ENCODE measurements around the gene DACT1. TPM values are rescaled to one million over a fixed set of nuclear protein-coding genes. Genes with fewer than 3 reads are reported as not detected.
A peak's percentile ranks its signal among the peaks of the same experiment; 100 is the strongest.

DACT1 gene
- total and polyA plus RNA-seq, 2 donors from 2014 or later: 2.1 to 18.6 TPM

DNA sequence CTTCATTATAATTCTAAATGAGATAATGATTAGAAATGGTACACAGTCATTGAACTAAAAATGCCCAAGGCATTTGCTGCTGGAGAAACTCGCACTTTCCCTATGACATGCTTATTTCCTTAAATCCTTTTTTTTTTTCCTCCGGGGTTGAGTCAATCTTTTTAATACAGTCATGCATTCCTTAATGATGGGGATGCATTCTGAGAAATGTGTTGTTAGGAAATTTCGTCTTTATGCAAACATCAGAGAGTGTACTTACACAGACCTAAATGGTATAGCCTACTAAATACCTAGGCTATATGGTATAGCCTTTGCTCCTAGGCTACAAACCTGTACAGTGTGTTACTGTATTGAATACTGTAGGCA, 29.8 kb upstream of the DACT1 start:
- TF ChIP-seq, protein P1, sequence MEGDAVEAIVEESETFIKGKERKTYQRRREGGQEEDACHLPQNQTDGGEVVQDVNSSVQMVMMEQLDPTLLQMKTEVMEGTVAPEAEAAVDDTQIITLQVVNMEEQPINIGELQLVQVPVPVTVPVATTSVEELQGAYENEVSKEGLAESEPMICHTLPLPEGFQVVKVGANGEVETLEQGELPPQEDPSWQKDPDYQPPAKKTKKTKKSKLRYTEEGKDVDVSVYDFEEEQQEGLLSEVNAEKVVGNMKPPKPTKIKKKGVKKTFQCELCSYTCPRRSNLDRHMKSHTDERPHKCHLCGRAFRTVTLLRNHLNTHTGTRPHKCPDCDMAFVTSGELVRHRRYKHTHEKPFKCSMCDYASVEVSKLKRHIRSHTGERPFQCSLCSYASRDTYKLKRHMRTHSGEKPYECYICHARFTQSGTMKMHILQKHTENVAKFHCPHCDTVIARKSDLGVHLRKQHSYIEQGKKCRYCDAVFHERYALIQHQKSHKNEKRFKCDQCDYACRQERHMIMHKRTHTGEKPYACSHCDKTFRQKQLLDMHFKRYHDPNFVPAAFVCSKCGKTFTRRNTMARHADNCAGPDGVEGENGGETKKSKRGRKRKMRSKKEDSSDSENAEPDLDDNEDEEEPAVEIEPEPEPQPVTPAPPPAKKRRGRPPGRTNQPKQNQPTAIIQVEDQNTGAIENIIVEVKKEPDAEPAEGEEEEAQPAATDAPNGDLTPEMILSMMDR (IDR thresholded peaks at IDR 0.05; ENCODE audit: borderline replicate concordance, extremely low read depth, insufficient read depth): no peak
- FAIRE-seq: no peak
- no peak overlapping the region for H3K9ac ChIP-seq (ENCODE audit: low read length in 3 of 3)

DNA sequence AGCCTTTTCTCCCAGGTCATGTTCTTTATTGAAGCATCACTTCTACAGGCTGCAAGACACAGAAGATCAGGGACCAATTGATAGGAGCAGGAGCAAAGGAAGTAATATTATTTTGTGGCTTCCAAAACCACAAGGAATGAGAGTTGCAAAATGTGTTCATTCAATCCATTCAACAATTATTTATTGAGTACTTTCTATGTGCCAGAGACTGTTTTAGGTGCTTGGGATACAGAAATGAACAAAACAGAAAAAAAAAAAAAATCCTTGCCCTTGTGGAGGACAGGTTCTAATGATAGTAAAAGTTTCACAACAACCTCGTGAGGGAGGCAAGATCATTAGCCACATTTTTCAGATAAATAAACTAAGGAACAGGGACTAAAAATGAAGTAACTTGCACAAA, 20.1 kb upstream of the DACT1 start:
- no peak overlapping the region for H3K9ac ChIP-seq (ENCODE audit: low read length in 3 of 3)
- intact Hi-C loops (cut with DNase I): no loop called here
- no peak for DNase-seq
- no peaks in the 10 kb centered on the region for H3K36me3 ChIP-seq (ENCODE audit: control insufficient read depth in 2 of 3, insufficient read depth in 3 of 3, low read length in 3 of 3)
- H3K4me1 ChIP-seq (ENCODE audit: control insufficient read depth in 2 of 3, insufficient read depth in 2 of 3, low read depth in 1 of 3, low read length in 3 of 3): no peaks in the 10 kb centered on the region
- H3K4me3 ChIP-seq (ENCODE audit: low read length in 3 of 3): no peak overlapping the region
- H3K27ac ChIP-seq (ENCODE audit: low read depth in 2 of 2, low read length in 2 of 2): no peak overlapping the region
- FAIRE-seq: no peak
- no peaks in the 10 kb centered on the region for H3K27me3 ChIP-seq (ENCODE audit: control insufficient read depth, insufficient read depth, low read length)
- TF ChIP-seq, protein P1 (IDR thresholded peaks at IDR 0.05; ENCODE audit: borderline replicate concordance, extremely low read depth, insufficient read depth): no peak
- no peaks in the 10 kb centered on the region for H3K9me3 ChIP-seq (ENCODE audit: control insufficient read depth in 2 of 3, insufficient read depth in 1 of 3, low read length in 3 of 3)

More for the DNA sequence above, 29.8 kb upstream of the DACT1 start:
- intact Hi-C loops (cut with DNase I): no loop called here
- Histone ChIP-seq H3K27ac (ENCODE audit: low read depth in 2 of 2, low read length in 2 of 2) (no peak overlapping the region), H3K36me3 (ENCODE audit: control insufficient read depth in 2 of 3, insufficient read depth in 3 of 3, low read length in 3 of 3) (no peaks in the 10 kb centered on the region), H3K4me3 (ENCODE audit: low read length in 3 of 3) (no peak overlapping the region), H3K27me3 (ENCODE audit: control insufficient read depth, insufficient read depth, low read length) (no peaks in the 10 kb centered on the region), H3K9me3 (ENCODE audit: control insufficient read depth in 2 of 3, insufficient read depth in 1 of 3, low read length in 3 of 3) (no peaks in the 10 kb centered on the region), H3K4me1 (ENCODE audit: control insufficient read depth in 2 of 3, insufficient read depth in 2 of 3, low read depth in 1 of 3, low read length in 3 of 3) (no peaks in the 10 kb centered on the region)
- peak in 1 of 5 donors; percentile 3 for DNase-seq

DNA sequence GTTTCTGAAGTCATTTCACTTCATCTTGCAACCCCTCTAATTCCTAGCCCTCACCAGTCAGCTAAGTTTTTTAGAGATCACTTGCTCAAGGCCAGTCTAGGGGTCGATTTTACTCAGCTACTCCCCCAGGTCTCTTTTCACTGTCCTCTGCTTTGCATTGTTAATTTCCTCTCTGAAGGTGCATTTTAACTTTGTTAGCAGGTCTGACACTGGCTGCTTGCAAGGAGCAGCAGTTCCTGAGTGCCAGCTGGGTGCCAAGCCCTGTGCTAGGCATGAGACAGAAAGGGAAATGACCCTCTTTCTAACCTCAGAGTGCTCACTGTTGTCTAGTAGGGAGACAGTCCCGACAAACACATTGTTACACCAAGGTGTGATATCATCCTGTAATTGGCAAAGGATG, 17.8 kb upstream of the DACT1 start:
- H3K9ac ChIP-seq (ENCODE audit: low read length in 3 of 3): no peak overlapping the region
- H3K27me3 ChIP-seq (ENCODE audit: control insufficient read depth, insufficient read depth, low read length): no peaks in the 10 kb centered on the region
- FAIRE-seq (no peak), DNase-seq (peak in 2 of 5 donors; percentile 20 to 33)
- H3K4me1 ChIP-seq (ENCODE audit: control insufficient read depth in 2 of 3, insufficient read depth in 2 of 3, low read depth in 1 of 3, low read length in 3 of 3): no peaks in the 10 kb centered on the region
- no peaks in the 10 kb centered on the region for H3K36me3 ChIP-seq (ENCODE audit: control insufficient read depth in 2 of 3, insufficient read depth in 3 of 3, low read length in 3 of 3)
- no peaks in the 10 kb centered on the region for H3K9me3 ChIP-seq (ENCODE audit: control insufficient read depth in 2 of 3, insufficient read depth in 1 of 3, low read length in 3 of 3)
- no peak overlapping the region for H3K27ac ChIP-seq (ENCODE audit: low read depth in 2 of 2, low read length in 2 of 2)
- H3K4me3 ChIP-seq (ENCODE audit: low read length in 3 of 3): no peak overlapping the region
- TF ChIP-seq, protein P1 (IDR thresholded peaks at IDR 0.05; ENCODE audit: borderline replicate concordance, extremely low read depth, insufficient read depth): no peak
- intact Hi-C loops (cut with DNase I): no loop called here

DNA sequence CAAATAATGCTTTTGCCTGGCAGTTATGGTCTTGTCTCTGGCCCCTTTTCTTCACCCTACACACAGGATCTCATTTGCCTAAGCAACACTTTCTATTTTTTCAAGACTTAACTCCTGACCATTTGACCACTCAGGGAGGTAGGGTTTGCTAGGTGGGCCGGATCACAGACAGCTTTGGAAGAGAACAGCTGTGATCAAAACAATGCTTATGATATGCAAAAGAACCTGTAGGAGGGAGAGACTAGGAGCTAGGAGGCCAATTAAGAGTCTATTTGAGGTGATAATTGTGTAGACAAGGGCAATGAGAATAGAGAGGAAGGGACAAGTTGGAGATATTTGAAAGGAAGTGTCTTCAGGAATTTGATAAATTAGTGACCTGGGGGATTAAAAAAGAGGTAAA, 12.3 kb upstream of the DACT1 start:
- H3K9me3 ChIP-seq (ENCODE audit: control insufficient read depth in 2 of 3, insufficient read depth in 1 of 3, low read length in 3 of 3): no peaks in the 10 kb centered on the region
- FAIRE-seq: no peak
- H3K9ac ChIP-seq (ENCODE audit: low read length in 3 of 3): no peak overlapping the region
- H3K27ac ChIP-seq (ENCODE audit: low read depth in 2 of 2, low read length in 2 of 2): no peak overlapping the region
- DNase-seq: no peak
- H3K36me3 ChIP-seq (ENCODE audit: control insufficient read depth in 2 of 3, insufficient read depth in 3 of 3, low read length in 3 of 3): no peaks in the 10 kb centered on the region
- TF ChIP-seq, protein P1 (IDR thresholded peaks at IDR 0.05; ENCODE audit: borderline replicate concordance, extremely low read depth, insufficient read depth): no peak
- intact Hi-C loops (cut with DNase I): no loop called here
- no peak overlapping the region for H3K4me3 ChIP-seq (ENCODE audit: low read length in 3 of 3)
- no peaks in the 10 kb centered on the region for H3K27me3 ChIP-seq (ENCODE audit: control insufficient read depth, insufficient read depth, low read length)
- H3K4me1 ChIP-seq (ENCODE audit: control insufficient read depth in 2 of 3, insufficient read depth in 2 of 3, low read depth in 1 of 3, low read length in 3 of 3): no peaks in the 10 kb centered on the region

Measured in kidney (tissue), 14 donors.